ENCODE data around the gene SIX2. TPM values are rescaled to one million over a fixed set of nuclear protein-coding genes. Genes with fewer than 3 reads are reported as not detected.

The SIX2 gene
- total and polyA plus RNA-seq, 10 of the 15 experiments (the other 5 are each of a cell fraction or from before 2014, with no cell fraction given) = not detected

- WGBS (ENCODE audit: insufficient coverage, insufficient replicate concordance, low lambda C conversion rate, missing lambda C conversion rate) = 29% methylated on average over 3 of the region's 3 CpGs
- Histone ChIP-seq H2AFZ (ENCODE audit: control insufficient read depth, low read depth, low read length) (no peak overlapping the region), H3K4me1 (ENCODE audit: control insufficient read depth, insufficient read depth, low read length) (no peaks in the 10 kb centered on the region), H4K20me1 (ENCODE audit: control insufficient read depth, insufficient read depth) (no peaks in the 10 kb centered on the region), H3K4me2 (ENCODE audit: control insufficient read depth, insufficient read depth) (no peak overlapping the region), H3K27ac (ENCODE audit: control insufficient read depth, insufficient read depth) (no peak overlapping the region), H3K4me3 (no peak overlapping the region), H3K9me3 (replicated peaks; ENCODE audit: control insufficient read depth, insufficient read depth, low read length) (no peaks in the 10 kb centered on the region; the same call in 2 of the 3 replicates), H3K79me2 (ENCODE audit: control insufficient read depth, insufficient read depth, low read length) (no peaks in the 10 kb centered on the region), H3K36me3 (ENCODE audit: control insufficient read depth in 2 of 2, insufficient read depth in 2 of 2, low read length in 1 of 2) (no peaks in the 10 kb centered on the region), H3K27me3 (replicated peaks in 1 of 2; ENCODE audit: control insufficient read depth in 2 of 2, insufficient read depth in 2 of 2, low read length in 1 of 2) (peaks cover 28 to 44% of the 10 kb centered on the region in 2 experiments), H3K9ac (ENCODE audit: control insufficient read depth, insufficient read depth, low read length) (no peak overlapping the region)
- ATAC-seq (no peak), DNase-seq (ENCODE audit: low read depth, low spot score) (no peak), FAIRE-seq (no peak)
- intact Hi-C loops (cut with micrococcal nuclease; ENCODE audit: unreplicated experiment) (no loop called here), in situ Hi-C loops (cut with MboI) (no loop called here)
- CTCF ChIA-PET = no interaction called here
- no TSS peak for BruUV-seq (replicated peaks)
- RAD21 ChIA-PET (ENCODE audit: unreplicated experiment) = no interaction called here
- POLR2A ChIA-PET = no interaction called here
- TF ChIP-seq MAX (IDR thresholded peaks at IDR 0.05; ENCODE audit: low read depth, low read length) = no peak
- TF ChIP-seq BACH1 (IDR thresholded peaks at IDR 0.05; ENCODE audit: borderline replicate concordance) = no peak
- TF ChIP-seq MTA3 (IDR thresholded peaks at IDR 0.05; ENCODE audit: borderline replicate concordance, low read length) = no peak
- no peak for TF ChIP-seq ZNF207 (IDR thresholded peaks at IDR 0.05; ENCODE audit: borderline replicate concordance)
- no peak for TF ChIP-seq IKZF1 (conservative IDR thresholded peaks at IDR 0.05)
- TF ChIP-seq RAD21 (IDR thresholded peaks at IDR 0.05; ENCODE audit: insufficient read depth, low read depth, low read length) = no peak
- no peak for TF ChIP-seq ZNF592 (IDR thresholded peaks at IDR 0.05)
- no peak for TF ChIP-seq SREBF1 (IDR thresholded peaks at IDR 0.05; ENCODE audit: low read length)
- TF ChIP-seq USF1 (IDR thresholded peaks at IDR 0.05; ENCODE audit: borderline replicate concordance, extremely low read length, insufficient read depth, low read depth, low read length) = no peak
- no peak for TF ChIP-seq FOXK2 (IDR thresholded peaks at IDR 0.05)
- TF ChIP-seq ZBED1 (IDR thresholded peaks at IDR 0.05; ENCODE audit: borderline replicate concordance) = no peak
- TF ChIP-seq ZNF384 (IDR thresholded peaks at IDR 0.05; ENCODE audit: borderline replicate concordance, low read depth, low read length) = no peak
- TF ChIP-seq POLR2A (IDR thresholded peaks at IDR 0.05; ENCODE audit: low read depth, low read length) = no peak
- SMC1A ChIA-PET (ENCODE audit: uncharacterized antibody, unreplicated experiment) = no interaction called here
Measured at GRCh38 chr2:45011121-45011520, 1.9 kb upstream of the SIX2 start.
